ENCODE measurements around the gene MOB3A.

Gene MOB3A

DNA sequence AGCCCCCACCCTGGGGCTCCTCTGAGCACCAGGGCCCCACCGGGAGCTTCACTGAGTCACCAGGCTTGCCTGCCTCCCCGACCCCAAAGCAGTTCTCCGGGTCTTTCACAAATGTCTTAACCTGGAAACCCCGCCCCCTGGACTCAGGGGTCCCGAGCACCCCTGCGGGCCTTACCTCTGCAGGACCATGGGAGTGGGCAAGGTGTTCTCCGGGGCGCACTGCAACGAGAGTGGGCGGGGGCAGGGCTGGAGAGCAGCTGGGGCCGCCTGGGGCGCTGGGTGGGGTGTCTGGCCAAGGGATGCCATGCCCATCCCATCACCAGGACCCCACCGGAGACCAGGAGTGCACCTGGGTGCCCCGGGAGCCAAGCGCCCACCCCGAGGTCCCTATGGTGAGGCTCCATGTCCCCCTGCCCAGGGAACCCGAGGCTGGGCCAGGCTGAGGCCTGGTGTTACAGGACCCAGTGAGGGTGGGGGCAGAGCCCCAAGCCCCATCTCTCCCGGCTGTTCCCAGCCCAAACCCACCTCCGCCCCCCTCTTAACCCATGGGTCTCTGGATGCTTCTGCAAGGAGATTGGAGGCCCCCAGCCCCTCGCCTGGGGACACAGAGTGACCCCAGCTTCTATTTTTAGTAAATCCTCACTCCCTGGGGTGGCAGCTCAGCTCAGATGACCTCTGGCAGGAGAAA is 56.0 kb downstream of the MOB3A start:
- H3K4me3 ChIP-seq (replicated peaks in 1 of 2; ENCODE audit: low read depth in 2 of 2, low read length in 2 of 2), result no peak overlapping the region
- TF ChIP-seq, protein P1, sequence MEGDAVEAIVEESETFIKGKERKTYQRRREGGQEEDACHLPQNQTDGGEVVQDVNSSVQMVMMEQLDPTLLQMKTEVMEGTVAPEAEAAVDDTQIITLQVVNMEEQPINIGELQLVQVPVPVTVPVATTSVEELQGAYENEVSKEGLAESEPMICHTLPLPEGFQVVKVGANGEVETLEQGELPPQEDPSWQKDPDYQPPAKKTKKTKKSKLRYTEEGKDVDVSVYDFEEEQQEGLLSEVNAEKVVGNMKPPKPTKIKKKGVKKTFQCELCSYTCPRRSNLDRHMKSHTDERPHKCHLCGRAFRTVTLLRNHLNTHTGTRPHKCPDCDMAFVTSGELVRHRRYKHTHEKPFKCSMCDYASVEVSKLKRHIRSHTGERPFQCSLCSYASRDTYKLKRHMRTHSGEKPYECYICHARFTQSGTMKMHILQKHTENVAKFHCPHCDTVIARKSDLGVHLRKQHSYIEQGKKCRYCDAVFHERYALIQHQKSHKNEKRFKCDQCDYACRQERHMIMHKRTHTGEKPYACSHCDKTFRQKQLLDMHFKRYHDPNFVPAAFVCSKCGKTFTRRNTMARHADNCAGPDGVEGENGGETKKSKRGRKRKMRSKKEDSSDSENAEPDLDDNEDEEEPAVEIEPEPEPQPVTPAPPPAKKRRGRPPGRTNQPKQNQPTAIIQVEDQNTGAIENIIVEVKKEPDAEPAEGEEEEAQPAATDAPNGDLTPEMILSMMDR (IDR thresholded peaks at IDR 0.05; ENCODE audit: low read depth, low read length), result no peak
- no peak for DNase-seq (ENCODE audit: low read depth in 2 of 2)

GRCh38 chr19:2039089-2039958 is 56.8 kb downstream of the MOB3A start:
- no peak overlapping the region for H3K4me3 ChIP-seq (replicated peaks in 1 of 2; ENCODE audit: low read depth in 2 of 2, low read length in 2 of 2)
- TF ChIP-seq, protein P1 (IDR thresholded peaks at IDR 0.05; ENCODE audit: low read depth, low read length), result no peak
- DNase-seq (ENCODE audit: low read depth in 2 of 2), result no peak

GRCh38 chr19:2038284-2039088 is 57.6 kb downstream of the MOB3A start:
- no peak for DNase-seq (ENCODE audit: low read depth in 2 of 2)
- no peak overlapping the region for H3K4me3 ChIP-seq (replicated peaks in 1 of 2; ENCODE audit: low read depth in 2 of 2, low read length in 2 of 2)
- TF ChIP-seq, protein P1 (IDR thresholded peaks at IDR 0.05; ENCODE audit: low read depth, low read length), result no peak

DNA sequence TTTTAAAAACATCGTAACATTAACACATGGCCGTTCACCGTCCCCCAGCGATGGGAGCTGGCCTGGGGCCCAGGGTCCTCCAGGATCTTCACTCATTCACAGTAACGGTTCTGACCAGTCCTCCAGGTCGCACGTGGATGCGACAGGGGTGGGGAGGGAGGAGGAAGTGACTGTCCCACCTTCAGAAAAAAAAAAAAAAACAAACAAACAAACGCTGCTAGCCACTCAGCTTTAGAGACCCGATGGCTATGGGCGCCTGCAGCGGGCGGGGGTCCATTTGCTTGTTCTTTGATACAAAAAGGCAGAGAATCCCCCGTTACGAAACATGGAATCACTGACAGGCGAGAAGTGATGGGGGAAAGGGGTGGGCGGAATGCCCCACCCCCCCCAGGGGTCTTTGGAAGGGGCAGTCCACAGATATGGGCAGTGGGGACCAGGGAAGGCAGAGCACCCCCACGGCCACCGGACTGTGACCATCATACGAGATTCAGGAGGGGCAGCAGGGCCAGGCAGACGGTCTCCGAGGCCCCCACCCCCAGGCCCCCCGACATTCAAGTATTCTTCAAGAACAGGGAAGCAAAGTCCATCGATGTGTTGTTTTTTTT is 58.4 kb downstream of the MOB3A start:
- TF ChIP-seq, protein P1 (IDR thresholded peaks at IDR 0.05; ENCODE audit: low read depth, low read length), result no peak
- no peak overlapping the region for H3K4me3 ChIP-seq (replicated peaks in 1 of 2; ENCODE audit: low read depth in 2 of 2, low read length in 2 of 2)
- DNase-seq (ENCODE audit: low read depth in 2 of 2), result no peak

DNA sequence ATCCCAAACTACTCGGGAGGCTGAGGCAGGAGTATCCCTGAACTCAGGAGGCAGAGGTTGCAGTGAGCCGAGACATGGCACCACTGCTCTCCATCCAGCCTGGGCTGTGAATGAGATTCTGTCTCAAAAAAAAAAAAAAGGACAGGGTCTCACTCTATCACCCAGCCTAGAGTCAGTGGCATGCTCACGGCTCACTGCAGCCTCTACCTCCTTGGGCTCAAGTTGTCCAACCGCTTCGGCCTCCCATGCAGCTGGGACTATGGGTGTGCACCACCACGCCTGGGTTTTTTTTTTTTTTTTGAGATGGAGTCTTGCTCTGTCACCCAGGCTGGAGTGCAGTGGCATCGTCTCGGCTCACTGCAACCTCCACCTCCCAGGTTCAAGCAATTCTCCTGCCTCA is 59.7 kb downstream of the MOB3A start:
- TF ChIP-seq, protein P1 (IDR thresholded peaks at IDR 0.05; ENCODE audit: low read depth, low read length), result no peak
- no peak for DNase-seq (ENCODE audit: low read depth in 2 of 2)
- no peak overlapping the region for H3K4me3 ChIP-seq (replicated peaks in 1 of 2; ENCODE audit: low read depth in 2 of 2, low read length in 2 of 2)

- DNase-seq (ENCODE audit: low read depth in 2 of 2), result no peak
- no peak overlapping the region for H3K4me3 ChIP-seq (replicated peaks in 1 of 2; ENCODE audit: low read depth in 2 of 2, low read length in 2 of 2)
- TF ChIP-seq, protein P1 (IDR thresholded peaks at IDR 0.05; ENCODE audit: low read depth, low read length), result no peak
Observed at GRCh38 chr19:2035590-2035991, 60.5 kb downstream of the MOB3A start.

All from cardiac fibroblast (primary cell).